H1 (cell line): ENCODE measurements around the gene ZBTB24. TPM values are rescaled to one million over a fixed set of nuclear protein-coding genes. Genes with fewer than 3 reads are reported as not detected.

ENCODE experiments used
- CTCF ChIA-PET: fragments of 300-600 bp; sonication (Branson Sonifier 250); formaldehyde crosslinking; loops from one replicate; lab custom pipeline; 2021; ENCODE audit not compliant: partially characterized antibody; lab: Charles Lee
- POLR2A ChIA-PET: fragments of 300-600 bp; sonication (Branson Sonifier 250); formaldehyde crosslinking; loops from one replicate; lab custom pipeline; 2021; ENCODE audit warnings: inconsistent platforms; ENCODE audit not compliant: partially characterized antibody; lab: Charles Lee
- DNase-seq, 2 experiments: peaks; one replicate each; pipeline versions ENCODE4 v3.0.0 to v3.0.0-alpha.2; 2010 to 2022; ENCODE audit warnings: low spot score in 2 of 2, low read depth in 1 of 2, mixed read lengths in 1 of 2
- FAIRE-seq: peaks from 2 replicates; lab custom pipeline; 2011; peaks lifted over from hg19 to GRCh38; lab: Jason Lieb, UNC
- H2AFZ ChIP-seq: 2 replicates; pipeline ENCODE4 v1.8.1; 2012; ENCODE audit warnings: low read length, inconsistent platforms
- H2AK5ac ChIP-seq: 2 replicates; pipeline ENCODE4 v1.6.1; 2013; ENCODE audit warnings: low read depth, low read length
- H2BK120ac ChIP-seq: replicated peaks from 2 replicates; pipeline ENCODE3; 2013; ENCODE audit warnings: low read depth, low read length, inconsistent platforms
- H2BK12ac ChIP-seq: 2 replicates; pipeline ENCODE4 v1.6.1; 2013; ENCODE audit warnings: low read depth, low read length
- H2BK15ac ChIP-seq: 2 replicates; pipeline ENCODE4 v1.6.1; 2013; ENCODE audit warnings: low read length
- H2BK20ac ChIP-seq: 2 replicates; pipeline ENCODE4 v1.6.1; 2013; ENCODE audit warnings: low read length
- H2BK5ac ChIP-seq: 2 replicates; pipeline ENCODE4 v1.6.1; 2013; ENCODE audit warnings: low read depth, low read length
- H3K14ac ChIP-seq: 2 replicates; pipeline ENCODE4 v1.6.1; 2013; ENCODE audit warnings: inconsistent platforms; ENCODE audit not compliant: insufficient read length
- H3K18ac ChIP-seq: 2 replicates; pipeline ENCODE4 v1.6.1; 2013; ENCODE audit warnings: low read length; ENCODE audit errors: extremely low read depth
- H3K23ac ChIP-seq: 2 replicates; pipeline ENCODE4 v1.6.1; 2013; ENCODE audit warnings: inconsistent platforms; ENCODE audit not compliant: insufficient read length
- H3K23me2 ChIP-seq: 2 replicates; pipeline ENCODE4 v1.6.1; 2013; ENCODE audit warnings: low read depth, low read length
- H3K27ac ChIP-seq: 2 replicates; pipeline ENCODE4 v1.6.1; 2011; ENCODE audit warnings: low read depth, low read length, inconsistent platforms
- H3K27me3 ChIP-seq, 4 experiments: replicated peaks in 1 of 4; 1 replicate in 1 of 4; 2 replicates in 3 of 4; pipeline versions ENCODE4 v1.6.1 to v1.8.1; 2011 to 2013; ENCODE audit warnings: low read length in 3 of 4, mild to moderate bottlenecking in 3 of 4, inconsistent platforms in 2 of 4, mixed read lengths in 2 of 4, moderate library complexity in 1 of 4; ENCODE audit not compliant: control insufficient read depth in 3 of 4, insufficient read depth in 3 of 4; ENCODE audit errors: extremely low read depth in 1 of 4
- H3K36me3 ChIP-seq, 4 experiments: 2 replicates each; pipeline versions ENCODE4 v1.6.1 to v1.8.1; 2011 to 2013; ENCODE audit warnings: mild to moderate bottlenecking in 4 of 4, low read length in 3 of 4, moderate library complexity in 2 of 4, control low read depth in 1 of 4, inconsistent platforms in 1 of 4; ENCODE audit not compliant: insufficient read depth in 4 of 4, control insufficient read depth in 2 of 4
- H3K4ac ChIP-seq: replicated peaks from 2 replicates; pipeline ENCODE3; 2013; ENCODE audit warnings: low read length, low read depth, mixed read lengths, inconsistent platforms; ENCODE audit not compliant: insufficient read length
- H3K4me1 ChIP-seq, 4 experiments: replicated peaks in 1 of 4; 1 replicate in 1 of 4; 2 replicates in 3 of 4; pipeline versions ENCODE4 v1.6.1 to v1.8.1; 2011 to 2013; ENCODE audit warnings: low read length in 3 of 4, inconsistent platforms in 2 of 4, mixed read lengths in 1 of 4; ENCODE audit not compliant: insufficient read depth in 4 of 4, control insufficient read depth in 3 of 4
- H3K4me2 ChIP-seq, 2 experiments: 2 replicates each; pipeline versions ENCODE4 v1.6.1 to v1.8.1; 2011 to 2013; ENCODE audit warnings: low read depth in 2 of 2, low read length in 2 of 2, control low read depth in 1 of 2, inconsistent platforms in 1 of 2, mild to moderate bottlenecking in 1 of 2; ENCODE audit not compliant: insufficient read depth in 1 of 2
- H3K4me3 ChIP-seq, 4 experiments: fragments of 200-600, 300-600 bp in 1 of 4; sonication (generic), shearing (Covaris generic), sonication (Bioruptor Twin) in 1 of 4; 2 replicates each; pipeline versions ENCODE4 v1.5.1 to v1.8.1; 2011 to 2016; ENCODE audit warnings: low read length in 4 of 4, low read depth in 3 of 4, control low read depth in 2 of 4, inconsistent platforms in 2 of 4, mild to moderate bottlenecking in 2 of 4, mixed read lengths in 1 of 4, moderate library complexity in 1 of 4; ENCODE audit not compliant: insufficient read depth in 2 of 4; ENCODE audit errors: extremely low read depth in 1 of 4
- H3K56ac ChIP-seq: replicated peaks from 2 replicates; pipeline ENCODE3; 2013; ENCODE audit warnings: low read depth, mild to moderate bottlenecking, mixed read lengths, low read length, inconsistent platforms; ENCODE audit not compliant: insufficient read length
- H3K79me1 ChIP-seq: 2 replicates; pipeline ENCODE4 v1.6.1; 2013; ENCODE audit warnings: low read depth, low read length, control low read depth
- H3K79me2 ChIP-seq, 2 experiments: 2 replicates each; pipeline versions ENCODE4 v1.6.1 to v1.8.1; 2012 to 2013; ENCODE audit warnings: low read length in 2 of 2, mild to moderate bottlenecking in 2 of 2, inconsistent platforms in 1 of 2; ENCODE audit not compliant: insufficient read depth in 2 of 2, control insufficient read depth in 1 of 2
- H3K9ac ChIP-seq, 4 experiments: replicated peaks in 1 of 4; 1 replicate in 1 of 4; 2 replicates in 3 of 4; pipeline versions ENCODE4 v1.6.1 to v1.8.1; 2011 to 2013; ENCODE audit warnings: low read depth in 3 of 4, low read length in 3 of 4, control low read depth in 2 of 4, mild to moderate bottlenecking in 2 of 4, moderate library complexity in 2 of 4, inconsistent platforms in 1 of 4; ENCODE audit errors: extremely low read depth in 1 of 4
- H3K9me3 ChIP-seq, 2 experiments: 2 replicates each; pipeline versions ENCODE4 v1.6.1 to v1.8.1; 2012 to 2013; ENCODE audit warnings: mild to moderate bottlenecking in 2 of 2, moderate library complexity in 2 of 2, control low read depth in 1 of 2, inconsistent platforms in 1 of 2, low read depth in 1 of 2, low read length in 1 of 2, mixed read lengths in 1 of 2; ENCODE audit not compliant: insufficient read depth in 2 of 2
- H4K20me1 ChIP-seq, 2 experiments: replicated peaks in 1 of 2; 2 replicates each; pipeline versions ENCODE3 to v1.8.1; 2011 to 2013; ENCODE audit warnings: inconsistent platforms in 2 of 2, low read length in 2 of 2, mild to moderate bottlenecking in 1 of 2; ENCODE audit not compliant: insufficient read depth in 2 of 2, control insufficient read depth in 1 of 2
- H4K5ac ChIP-seq: 2 replicates; pipeline ENCODE4 v1.6.1; 2013; ENCODE audit warnings: low read length, low read depth, mixed read lengths, inconsistent platforms; ENCODE audit not compliant: insufficient read length
- H4K8ac ChIP-seq: 2 replicates; pipeline ENCODE4 v1.8.0; 2013; ENCODE audit warnings: mild to moderate bottlenecking, moderate library complexity, low read length, inconsistent platforms; ENCODE audit not compliant: insufficient read depth; ENCODE audit errors: extremely low read depth
- H4K91ac ChIP-seq: replicated peaks from 2 replicates; pipeline ENCODE3; 2013; ENCODE audit warnings: low read length, mixed read lengths, inconsistent platforms; ENCODE audit not compliant: insufficient read length
- ASH2L ChIP-seq: fragments of 200-600, 300-600 bp; sonication (generic); IDR thresholded peaks from one replicate; pipeline ENCODE4 v1.7.1; 2017; ENCODE audit warnings: low read length
- BACH1 ChIP-seq: IDR thresholded peaks from 2 replicates; pipeline ENCODE4 v1.6.1; 2012; ENCODE audit warnings: low read length, improper control_type of control experiment
- BCL11A ChIP-seq, 2 experiments: IDR thresholded peaks; one replicate each; pipeline ENCODE4 v1.6.1; 2011; ENCODE audit warnings: low read depth in 2 of 2, low read length in 2 of 2, mild to moderate bottlenecking in 2 of 2
- CBX8 ChIP-seq: fragments of 300-800, 300-1000 bp; sonication (generic); IDR thresholded peaks from 2 replicates; pipeline ENCODE4 v1.7.1; 2016; ENCODE audit warnings: low read depth, low read length, borderline replicate concordance
- KDM4A ChIP-seq: IDR thresholded peaks from one replicate; pipeline ENCODE4 v1.7.1; 2012; ENCODE audit warnings: low read depth, mild to moderate bottlenecking, moderate library complexity, low read length, inconsistent platforms; ENCODE audit not compliant: severe bottlenecking
- NANOG ChIP-seq: IDR thresholded peaks from 2 replicates; pipeline ENCODE4 v1.6.1; 2011; ENCODE audit warnings: low read length, low read depth, mild to moderate bottlenecking, inconsistent platforms; ENCODE audit not compliant: insufficient read depth, poor library complexity, severe bottlenecking
- PHF8 ChIP-seq: fragments of 200-600 bp; sonication (generic); conservative IDR thresholded peaks from 2 replicates; pipeline ENCODE4 v1.7.1; 2012; ENCODE audit warnings: low read depth, mild to moderate bottlenecking, inconsistent platforms, low read length, moderate library complexity
- POLR2A ChIP-seq, 2 experiments: IDR thresholded peaks; 1 replicate in 1 of 2; 2 replicates in 1 of 2; pipeline ENCODE4 v1.6.1; 2011; ENCODE audit warnings: low read depth in 2 of 2, low read length in 2 of 2, mild to moderate bottlenecking in 2 of 2; ENCODE audit errors: control extremely low read depth in 1 of 2
- RFX5 ChIP-seq: IDR thresholded peaks from 2 replicates; pipeline ENCODE4 v1.6.1; 2011; ENCODE audit warnings: low read depth, low read length, improper control_type of control experiment, borderline replicate concordance
- SIN3A ChIP-seq, 2 experiments: IDR thresholded peaks in 1 of 2; conservative IDR thresholded peaks in 1 of 2; 2 replicates each; pipeline ENCODE4 v1.6.1; 2011 to 2012; ENCODE audit warnings: low read length in 2 of 2, improper control_type of control experiment in 1 of 2, low read depth in 1 of 2, mild to moderate bottlenecking in 1 of 2
- YY1 ChIP-seq: IDR thresholded peaks from 2 replicates; pipeline ENCODE4 v1.6.1; 2011; ENCODE audit warnings: low read depth, mild to moderate bottlenecking, low read length
- WGBS, 2 experiments: shearing (Covaris generic) in 1 of 2; methylation state at CpG; one replicate each; pipeline versions ENCODE4 v1.1.6 to v1.1.7; 2013 to 2015; ENCODE audit warnings: low lambda C conversion rate in 2 of 2, mixed read lengths in 2 of 2, inconsistent platforms in 1 of 2, low coverage in 1 of 2, missing lambda C conversion rate in 1 of 2; ENCODE audit not compliant: insufficient replicate concordance in 2 of 2, insufficient coverage in 1 of 2, insufficient read length in 1 of 2; ENCODE audit errors: extremely low coverage in 1 of 2, missing lambda C conversion rate in 1 of 2; 5-methylcytosine and 5-hydroxymethylcytosine counted together
- polyA plus RNA-seq, 7 experiments: library from polyadenylated mRNA; depleted of rRNA in 3 of 7; stranded (reverse) in 5 of 7; unstranded in 2 of 7; fragments of >200 nt in 5 of 7; fragments of 200-250 nt in 2 of 7; gene quantifications; 1 replicate in 5 of 7; 2 replicates in 1 of 7; 4 replicates in 1 of 7; pipeline versions ENCODE4 v1.2.1 to v1.2.3, GENCODE V29; 2011 to 2013; ENCODE audit warnings: missing spikeins in 2 of 7, mixed read lengths in 2 of 7
- total RNA-seq: library from RNA; stranded (reverse); fragmentation: NEBNext Ultra II Directional; extraction: Animal tissue kit (Norgen Biotek cat#: 25700); gene quantifications from 2 replicates; pipeline ENCODE4 v1.2.1, GENCODE V29; 2021
- TF ChIP-seq, protein P1 (sequence below): IDR thresholded peaks from 2 replicates; pipeline ENCODE4 v1.6.1; 2012; ENCODE audit warnings: inconsistent platforms
- TF ChIP-seq, protein P2 (sequence below): IDR thresholded peaks from 2 replicates; pipeline ENCODE4 v1.6.1; 2011; ENCODE audit warnings: low read depth, mild to moderate bottlenecking, low read length; ENCODE audit not compliant: insufficient read depth

ZBTB24 gene
- total and polyA plus RNA-seq, 2 of the 8 experiments (the other 6 are each of a cell fraction or from before 2014, with no cell fraction given), result 7.5 to 21.0 TPM

DNA sequence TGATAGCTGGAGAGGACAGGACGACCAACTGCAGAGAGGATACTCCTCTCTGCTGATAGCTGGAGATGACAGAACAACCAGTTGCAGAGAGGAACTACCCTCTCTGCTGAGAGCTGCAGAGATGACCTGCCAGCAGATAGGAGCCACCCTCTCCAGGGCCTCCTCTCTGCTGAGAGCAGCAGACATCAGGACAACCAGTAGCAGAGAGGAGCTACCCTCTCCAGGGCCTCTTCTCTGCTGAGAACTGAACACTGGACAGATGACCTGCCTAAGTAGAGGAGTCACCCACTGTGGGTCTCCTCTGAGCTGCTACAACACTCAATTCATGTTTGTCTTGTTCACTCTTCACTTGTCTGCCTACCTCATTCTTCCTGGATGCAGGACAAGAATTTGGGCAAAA is 27.3 kb upstream of the ZBTB24 start:
- Histone ChIP-seq H4K5ac (no peak overlapping the region), H2BK120ac (peak overlapping the region; percentile 85), H2BK12ac (peak overlapping the region; percentile 35; the same call in 1 of the 2 replicates), H3K4me3 (no peak overlapping the region), H3K14ac (no peak overlapping the region), H3K9me3 (peaks cover 22 to 28% of the 10 kb centered on the region in 2 experiments), H3K27me3 (no peaks in the 10 kb centered on the region), H2BK5ac (no peak overlapping the region), H3K4ac (no peak overlapping the region), H3K36me3 (peaks cover 0 to 11% (median 4%) of the 10 kb centered on the region in 4 experiments; a peak in 3 of 8 replicates), H2AK5ac (no peak overlapping the region), H3K27ac (no peak overlapping the region), H3K56ac (no peak overlapping the region), H3K23ac (no peak overlapping the region), H2BK20ac (peak overlapping the region; percentile 68; the same call in 1 of the 2 replicates), H2BK15ac (no peak overlapping the region), H4K8ac (no peak overlapping the region), H3K79me1 (no peaks in the 10 kb centered on the region), H3K4me1 (peaks cover 6 to 17% (median 12%) of the 10 kb centered on the region in 4 experiments), H3K23me2 (no peaks in the 10 kb centered on the region), H3K9ac (no peak overlapping the region), H2AFZ (no peak overlapping the region), H3K79me2 (no peaks in the 10 kb centered on the region), H3K4me2 (no peak overlapping the region), H4K91ac (peak overlapping the region; percentile 19), H3K18ac (no peak overlapping the region; the same call in 1 of the 2 replicates), H4K20me1 (no peaks in the 10 kb centered on the region)
- CTCF ChIA-PET, result interaction anchor here (0.9 to 1.6 kb wide), 2 partner anchors 18 to 530 kb away, joined by 3 to 4 read pairs; no protein-coding TSS in a partner anchor
- TF ChIP-seq YY1, result no peak
- TF ChIP-seq, protein P1, sequence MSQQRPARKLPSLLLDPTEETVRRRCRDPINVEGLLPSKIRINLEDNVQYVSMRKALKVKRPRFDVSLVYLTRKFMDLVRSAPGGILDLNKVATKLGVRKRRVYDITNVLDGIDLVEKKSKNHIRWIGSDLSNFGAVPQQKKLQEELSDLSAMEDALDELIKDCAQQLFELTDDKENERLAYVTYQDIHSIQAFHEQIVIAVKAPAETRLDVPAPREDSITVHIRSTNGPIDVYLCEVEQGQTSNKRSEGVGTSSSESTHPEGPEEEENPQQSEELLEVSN, result no peak
- TF ChIP-seq RFX5, result no peak
- TF ChIP-seq BCL11A (IDR thresholded peaks at IDR 0.05; ENCODE audit: low read depth in 2 of 2, low read length in 2 of 2), result no peak
- TF ChIP-seq, protein P2, sequence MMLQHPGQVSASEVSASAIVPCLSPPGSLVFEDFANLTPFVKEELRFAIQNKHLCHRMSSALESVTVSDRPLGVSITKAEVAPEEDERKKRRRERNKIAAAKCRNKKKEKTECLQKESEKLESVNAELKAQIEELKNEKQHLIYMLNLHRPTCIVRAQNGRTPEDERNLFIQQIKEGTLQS, result no peak
- no peak for TF ChIP-seq BACH1
- TF ChIP-seq ASH2L, result no peak
- no peak for TF ChIP-seq CBX8
- TF ChIP-seq KDM4A, result no peak
- no peak for TF ChIP-seq SIN3A (conservative IDR thresholded peaks at IDR 0.05 in 1 of 2, IDR thresholded peaks at IDR 0.05 in 1 of 2; ENCODE audit: low read depth in 1 of 2, low read length in 2 of 2)
- TF ChIP-seq NANOG, result no peak
- no peak for TF ChIP-seq PHF8
- no peak for TF ChIP-seq POLR2A (IDR thresholded peaks at IDR 0.05; ENCODE audit: control extremely low read depth in 1 of 2, low read depth in 2 of 2, low read length in 2 of 2)
- DNase-seq (no peak), FAIRE-seq (no peak)
- 89% methylated on average over 1 of the region's 1 CpG; no CpG with 5 or more reads in 1 of the 2 experiments for WGBS, 2 experiments
- POLR2A ChIA-PET, result no interaction called here
